ENCODE results near the gene AANAT. TPM values are rescaled to one million over a fixed set of nuclear protein-coding genes. Genes with fewer than 3 reads are reported as not detected.
A peak's percentile ranks its signal among the peaks of the same experiment; 100 is the strongest.

AANAT gene
- total RNA-seq, 1 donor: not detected

DNA sequence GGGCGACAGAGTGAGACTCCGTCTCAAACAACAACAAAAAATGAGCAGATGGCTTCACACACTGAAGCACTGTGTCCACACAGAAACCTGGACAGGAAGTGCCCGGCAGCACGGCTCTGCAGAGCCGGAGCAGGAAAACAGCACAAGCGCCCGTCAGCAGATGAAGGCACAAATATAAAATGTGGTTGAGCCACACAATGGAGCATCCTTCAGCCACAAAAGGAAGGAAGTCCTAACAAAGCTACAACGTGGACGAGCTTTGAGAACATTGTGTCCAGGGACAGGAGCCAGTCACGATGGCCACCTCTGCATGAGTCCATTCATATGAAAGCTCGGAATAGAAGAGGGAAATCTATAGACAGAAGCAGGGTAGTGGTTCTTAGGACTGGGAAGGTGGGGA lies 18.2 kb downstream of the AANAT start:
- no peak for TF ChIP-seq CTCF (IDR thresholded peaks at IDR 0.05; ENCODE audit: insufficient read depth, low read length)
- DNase-seq (ENCODE audit: low read depth): no peak
- H3K4me3 ChIP-seq (ENCODE audit: low read depth, low read length): no peak overlapping the region

DNA sequence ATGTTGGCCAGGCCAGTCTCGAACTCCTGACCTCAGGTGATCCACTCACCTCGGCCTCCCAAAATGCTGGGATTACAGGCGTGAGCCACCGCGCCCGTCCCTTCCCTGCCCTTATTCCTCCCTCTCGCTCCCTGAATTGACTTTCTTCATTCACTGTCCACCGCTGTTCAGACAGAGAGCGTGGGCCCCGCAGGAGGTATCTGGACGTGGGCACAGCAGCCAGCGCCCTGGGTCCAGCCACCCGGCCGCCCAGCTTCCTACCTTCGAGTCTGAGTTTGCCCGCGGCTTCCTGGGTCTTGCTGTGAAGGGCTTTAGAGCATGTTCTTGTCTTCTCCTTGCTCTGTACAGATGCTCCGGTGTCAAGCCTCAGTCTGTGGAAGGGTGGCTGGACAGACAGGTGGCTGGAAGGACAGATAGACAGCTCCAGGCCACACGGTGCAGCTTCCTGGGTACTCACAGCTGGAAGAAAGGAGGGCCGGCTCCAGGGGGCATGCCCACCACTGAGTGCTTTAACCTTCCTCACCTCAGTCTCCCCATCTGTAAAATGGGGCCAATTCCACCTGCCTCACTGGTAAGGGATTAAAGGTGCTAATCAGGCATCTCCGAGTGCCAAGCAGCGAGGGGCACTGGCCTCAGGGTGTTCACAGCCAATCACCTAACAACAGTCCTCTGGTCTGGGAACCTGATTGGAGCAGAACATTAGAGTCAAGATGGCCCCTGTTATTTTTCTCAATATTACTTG lies 20.2 kb downstream of the AANAT start:
- no peak for DNase-seq (ENCODE audit: low read depth)
- no peak overlapping the region for H3K4me3 ChIP-seq (ENCODE audit: low read depth, low read length)
- no peak for TF ChIP-seq CTCF (IDR thresholded peaks at IDR 0.05; ENCODE audit: insufficient read depth, low read length)

DNA sequence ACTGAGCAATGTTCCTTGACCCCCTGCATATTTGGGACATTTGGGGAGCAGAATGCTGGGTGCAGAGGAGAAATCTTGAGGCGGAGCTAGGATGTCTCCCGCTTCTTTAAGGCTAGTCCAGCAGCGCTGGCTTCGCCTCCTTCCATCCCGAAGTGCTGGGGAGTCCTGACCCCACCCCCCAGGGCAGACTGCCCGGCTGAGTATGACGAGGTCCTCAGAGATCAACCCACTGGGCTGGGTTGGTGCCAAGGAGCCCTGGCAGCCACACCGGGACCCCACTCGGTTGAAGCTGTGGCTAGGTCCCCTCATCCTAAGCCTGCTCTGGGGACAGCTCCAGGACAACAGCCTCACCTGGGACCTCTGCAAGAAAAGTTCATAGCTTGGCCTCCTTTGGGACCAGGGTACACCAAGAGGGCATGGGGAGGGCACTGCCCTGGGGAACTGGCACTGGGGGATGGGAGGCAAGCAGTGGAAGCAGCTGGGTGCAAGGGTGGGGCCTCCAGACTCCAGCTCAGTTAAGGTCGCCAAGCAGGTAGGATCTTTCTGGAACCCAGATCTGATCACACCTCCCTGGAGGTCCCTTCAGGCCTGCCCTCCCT lies 22.8 kb downstream of the AANAT start:
- TF ChIP-seq CTCF (IDR thresholded peaks at IDR 0.05; ENCODE audit: insufficient read depth, low read length): no peak
- no peak for DNase-seq (ENCODE audit: low read depth)
- H3K4me3 ChIP-seq (ENCODE audit: low read depth, low read length): no peak overlapping the region

GRCh38 chr17:76491271-76492122 lies 24.1 kb downstream of the AANAT start:
- TF ChIP-seq CTCF (IDR thresholded peaks at IDR 0.05; ENCODE audit: insufficient read depth, low read length): no peak
- no peak for DNase-seq (ENCODE audit: low read depth)
- no peak overlapping the region for H3K4me3 ChIP-seq (ENCODE audit: low read depth, low read length)

- no peak overlapping the region for H3K4me3 ChIP-seq (ENCODE audit: low read depth, low read length)
- no peak for TF ChIP-seq CTCF (IDR thresholded peaks at IDR 0.05; ENCODE audit: insufficient read depth, low read length)
- DNase-seq (ENCODE audit: low read depth): no peak
Observed at GRCh38 chr17:76492123-76492988, 25.0 kb downstream of the AANAT start.

DNA sequence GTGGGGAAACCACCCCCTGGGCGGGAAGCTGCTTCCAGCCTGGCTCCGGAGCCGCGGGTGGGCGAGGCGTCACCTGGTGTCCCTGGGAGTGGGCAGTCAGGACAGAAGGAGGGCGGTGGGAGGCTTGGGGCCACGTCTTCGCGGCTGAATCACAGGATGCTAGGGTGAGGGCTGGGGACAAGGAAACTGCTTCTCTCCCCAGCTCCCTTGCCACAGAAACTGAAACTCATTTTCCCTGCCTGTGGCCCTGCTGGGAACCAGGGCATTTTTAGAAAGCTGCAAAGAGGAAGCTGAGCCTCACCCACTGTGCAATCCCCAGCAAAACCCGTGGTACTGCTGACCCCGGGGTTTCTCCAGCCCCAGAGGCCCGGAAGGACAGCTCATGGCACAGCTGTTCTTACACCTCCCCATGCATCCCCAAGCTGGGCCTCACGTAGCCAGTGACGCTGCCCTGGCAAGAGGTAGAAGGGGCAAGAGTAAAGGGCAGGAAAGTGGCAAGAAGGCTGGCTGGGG lies 25.6 kb downstream of the AANAT start:
- TF ChIP-seq CTCF (IDR thresholded peaks at IDR 0.05; ENCODE audit: insufficient read depth, low read length): no peak
- DNase-seq (ENCODE audit: low read depth): peak; percentile 50
- no peak overlapping the region for H3K4me3 ChIP-seq (ENCODE audit: low read depth, low read length)

Measured in fibroblast of the aortic adventitia (primary cell).